GM12878 (cell line): Measurements from ENCODE around the gene IL26. TPM values are rescaled to one million over a fixed set of nuclear protein-coding genes. Genes with fewer than 3 reads are reported as not detected.

ENCODE experiments used
- BCL11A ChIP-seq: IDR thresholded peaks from 2 replicates; pipeline ENCODE4 v1.6.1; 2011; ENCODE audit warnings: low read depth, low read length
- BHLHE40 ChIP-seq, 2 experiments: fragments of 450-650 bp in 1 of 2; IDR thresholded peaks; 2 replicates each; pipeline ENCODE4 v1.6.1; 2011 to 2017; ENCODE audit warnings: low read depth in 2 of 2, borderline replicate concordance in 1 of 2, improper control_type of control experiment in 1 of 2, low read length in 1 of 2, mild to moderate bottlenecking in 1 of 2
- GABPA ChIP-seq: IDR thresholded peaks from 2 replicates; pipeline ENCODE4 v1.6.1; 2014; ENCODE audit warnings: antibody characterized with exemption, low read depth, mild to moderate bottlenecking, inconsistent platforms
- HDAC6 ChIP-seq: fragments of 200-600 bp; sonication (generic); IDR thresholded peaks from one replicate; pipeline ENCODE4 v1.8.0; 2017; ENCODE audit warnings: antibody characterized with exemption; ENCODE audit not compliant: unreplicated experiment
- MYB ChIP-seq: fragments of 150-350 bp; IDR thresholded peaks from 2 replicates; pipeline ENCODE4 v1.6.1; 2014; ENCODE audit warnings: mild to moderate bottlenecking, low read depth, low read length, borderline replicate concordance
- NFXL1 ChIP-seq: fragments of 450-650 bp; IDR thresholded peaks from 2 replicates; pipeline ENCODE4 v1.6.1; 2017; ENCODE audit warnings: antibody characterized with exemption, mild to moderate bottlenecking, borderline replicate concordance
- NR2C2 ChIP-seq: IDR thresholded peaks from 2 replicates; pipeline ENCODE4 v1.6.1; 2011; ENCODE audit warnings: borderline replicate concordance, low read depth; ENCODE audit not compliant: control insufficient read depth, insufficient read length
- RCOR1 ChIP-seq: conservative IDR thresholded peaks from 2 replicates; pipeline ENCODE4 v1.6.1; 2012; ENCODE audit warnings: low read depth, low read length, improper control_type of control experiment
- SREBF2 ChIP-seq: IDR thresholded peaks from 2 replicates; pipeline ENCODE4 v1.6.1; 2012; ENCODE audit warnings: mild to moderate bottlenecking, low read length
- STAT3 ChIP-seq: IDR thresholded peaks from 2 replicates; pipeline ENCODE4 v1.6.1; 2011; ENCODE audit warnings: low read depth, low read length, improper control_type of control experiment
- USF1 ChIP-seq: IDR thresholded peaks from 2 replicates; pipeline ENCODE4 v1.6.1; 2011; ENCODE audit warnings: borderline replicate concordance, low read depth, mild to moderate bottlenecking, moderate library complexity, mixed read lengths, low read length; ENCODE audit not compliant: insufficient read depth; ENCODE audit errors: extremely low read length
- YY1 ChIP-seq: IDR thresholded peaks from 2 replicates; pipeline ENCODE4 v1.6.1; 2011; ENCODE audit warnings: low read depth, mild to moderate bottlenecking, low read length
- ZNF24 ChIP-seq: fragments of 450-650 bp; IDR thresholded peaks from 2 replicates; pipeline ENCODE4 v1.6.1; 2017; ENCODE audit warnings: antibody characterized with exemption, mild to moderate bottlenecking
- ZNF274 ChIP-seq: IDR thresholded peaks from one replicate; pipeline ENCODE4 v1.8.0; 2011; ENCODE audit not compliant: insufficient read length, insufficient read depth
- ZZZ3 ChIP-seq: IDR thresholded peaks from 2 replicates; pipeline ENCODE4 v1.6.1; 2011; ENCODE audit warnings: low read depth; ENCODE audit not compliant: control insufficient read depth, insufficient read length
- polyA plus RNA-seq, 11 experiments: library from polyadenylated mRNA; depleted of rRNA in 4 of 11; unstranded in 6 of 11; stranded (reverse) in 5 of 11; fragments of >200 nt; fragmentation: Nextera tagmentation in 4 of 11; fragmentation: Illumina TruSeq in 1 of 11; extraction: Ambion mirVana in 4 of 11; extraction: Trizol in 1 of 11; gene quantifications; 1 replicate in 1 of 11; 2 replicates in 10 of 11; pipeline versions ENCODE4 v1.2.1 to v1.2.3, GENCODE V29; 2011 to 2016; ENCODE audit warnings: inconsistent platforms in 2 of 11, missing spikeins in 2 of 11, low read depth in 1 of 11
- total RNA-seq, 4 experiments: library from RNA; depleted of rRNA in 3 of 4; stranded (reverse); fragments of >200 nt in 3 of 4; fragmentation: Illumina TruSeq in 1 of 4; extraction: Trizol in 1 of 4; gene quantifications; 2 replicates each; pipeline versions ENCODE4 v1.2.1 to v1.2.3, GENCODE V29; 2013 to 2021
- TF ChIP-seq, protein P1 (sequence below): fragments of 450-650 bp; IDR thresholded peaks from 2 replicates; pipeline ENCODE4 v1.6.1; 2018; ENCODE audit warnings: mild to moderate bottlenecking, low read depth, moderate library complexity; ENCODE audit not compliant: partially characterized antibody
- TF ChIP-seq, protein P2 (sequence below): fragments of 450-650 bp; IDR thresholded peaks from 2 replicates; pipeline ENCODE4 v1.6.1; 2017; ENCODE audit warnings: mild to moderate bottlenecking, moderate library complexity
- TF ChIP-seq, protein P3 (sequence below): IDR thresholded peaks from 2 replicates; pipeline ENCODE4 v1.6.1; 2012; ENCODE audit warnings: low read depth, low read length, improper control_type of control experiment
- TF ChIP-seq, protein P4 (sequence below): fragments of 450-650 bp; IDR thresholded peaks from 2 replicates; pipeline ENCODE4 v1.6.1; 2017; ENCODE audit warnings: low read depth, mild to moderate bottlenecking, moderate library complexity
- TF ChIP-seq, protein P5 (sequence below): IDR thresholded peaks from 2 replicates; pipeline ENCODE4 v1.6.1; 2012; ENCODE audit warnings: low read depth, low read length, improper control_type of control experiment

IL26 gene
- total and polyA plus RNA-seq, 10 of the 15 experiments (the other 5 are each of a cell fraction or from before 2014, with no cell fraction given): not detected

GRCh38 chr12:68240975-68241374, 15.4 kb upstream of the IL26 start (continued):
- TF ChIP-seq, protein P1, sequence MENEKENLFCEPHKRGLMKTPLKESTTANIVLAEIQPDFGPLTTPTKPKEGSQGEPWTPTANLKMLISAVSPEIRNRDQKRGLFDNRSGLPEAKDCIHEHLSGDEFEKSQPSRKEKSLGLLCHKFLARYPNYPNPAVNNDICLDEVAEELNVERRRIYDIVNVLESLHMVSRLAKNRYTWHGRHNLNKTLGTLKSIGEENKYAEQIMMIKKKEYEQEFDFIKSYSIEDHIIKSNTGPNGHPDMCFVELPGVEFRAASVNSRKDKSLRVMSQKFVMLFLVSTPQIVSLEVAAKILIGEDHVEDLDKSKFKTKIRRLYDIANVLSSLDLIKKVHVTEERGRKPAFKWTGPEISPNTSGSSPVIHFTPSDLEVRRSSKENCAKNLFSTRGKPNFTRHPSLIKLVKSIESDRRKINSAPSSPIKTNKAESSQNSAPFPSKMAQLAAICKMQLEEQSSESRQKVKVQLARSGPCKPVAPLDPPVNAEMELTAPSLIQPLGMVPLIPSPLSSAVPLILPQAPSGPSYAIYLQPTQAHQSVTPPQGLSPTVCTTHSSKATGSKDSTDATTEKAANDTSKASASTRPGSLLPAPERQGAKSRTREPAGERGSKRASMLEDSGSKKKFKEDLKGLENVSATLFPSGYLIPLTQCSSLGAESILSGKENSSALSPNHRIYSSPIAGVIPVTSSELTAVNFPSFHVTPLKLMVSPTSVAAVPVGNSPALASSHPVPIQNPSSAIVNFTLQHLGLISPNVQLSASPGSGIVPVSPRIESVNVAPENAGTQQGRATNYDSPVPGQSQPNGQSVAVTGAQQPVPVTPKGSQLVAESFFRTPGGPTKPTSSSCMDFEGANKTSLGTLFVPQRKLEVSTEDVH: no peak
- TF ChIP-seq, protein P2, sequence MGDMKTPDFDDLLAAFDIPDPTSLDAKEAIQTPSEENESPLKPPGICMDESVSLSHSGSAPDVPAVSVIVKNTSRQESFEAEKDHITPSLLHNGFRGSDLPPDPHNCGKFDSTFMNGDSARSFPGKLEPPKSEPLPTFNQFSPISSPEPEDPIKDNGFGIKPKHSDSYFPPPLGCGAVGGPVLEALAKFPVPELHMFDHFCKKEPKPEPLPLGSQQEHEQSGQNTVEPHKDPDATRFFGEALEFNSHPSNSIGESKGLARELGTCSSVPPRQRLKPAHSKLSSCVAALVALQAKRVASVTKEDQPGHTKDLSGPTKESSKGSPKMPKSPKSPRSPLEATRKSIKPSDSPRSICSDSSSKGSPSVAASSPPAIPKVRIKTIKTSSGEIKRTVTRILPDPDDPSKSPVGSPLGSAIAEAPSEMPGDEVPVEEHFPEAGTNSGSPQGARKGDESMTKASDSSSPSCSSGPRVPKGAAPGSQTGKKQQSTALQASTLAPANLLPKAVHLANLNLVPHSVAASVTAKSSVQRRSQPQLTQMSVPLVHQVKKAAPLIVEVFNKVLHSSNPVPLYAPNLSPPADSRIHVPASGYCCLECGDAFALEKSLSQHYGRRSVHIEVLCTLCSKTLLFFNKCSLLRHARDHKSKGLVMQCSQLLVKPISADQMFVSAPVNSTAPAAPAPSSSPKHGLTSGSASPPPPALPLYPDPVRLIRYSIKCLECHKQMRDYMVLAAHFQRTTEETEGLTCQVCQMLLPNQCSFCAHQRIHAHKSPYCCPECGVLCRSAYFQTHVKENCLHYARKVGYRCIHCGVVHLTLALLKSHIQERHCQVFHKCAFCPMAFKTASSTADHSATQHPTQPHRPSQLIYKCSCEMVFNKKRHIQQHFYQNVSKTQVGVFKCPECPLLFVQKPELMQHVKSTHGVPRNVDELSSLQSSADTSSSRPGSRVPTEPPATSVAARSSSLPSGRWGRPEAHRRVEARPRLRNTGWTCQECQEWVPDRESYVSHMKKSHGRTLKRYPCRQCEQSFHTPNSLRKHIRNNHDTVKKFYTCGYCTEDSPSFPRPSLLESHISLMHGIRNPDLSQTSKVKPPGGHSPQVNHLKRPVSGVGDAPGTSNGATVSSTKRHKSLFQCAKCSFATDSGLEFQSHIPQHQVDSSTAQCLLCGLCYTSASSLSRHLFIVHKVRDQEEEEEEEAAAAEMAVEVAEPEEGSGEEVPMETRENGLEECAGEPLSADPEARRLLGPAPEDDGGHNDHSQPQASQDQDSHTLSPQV: no peak
- TF ChIP-seq, protein P3, sequence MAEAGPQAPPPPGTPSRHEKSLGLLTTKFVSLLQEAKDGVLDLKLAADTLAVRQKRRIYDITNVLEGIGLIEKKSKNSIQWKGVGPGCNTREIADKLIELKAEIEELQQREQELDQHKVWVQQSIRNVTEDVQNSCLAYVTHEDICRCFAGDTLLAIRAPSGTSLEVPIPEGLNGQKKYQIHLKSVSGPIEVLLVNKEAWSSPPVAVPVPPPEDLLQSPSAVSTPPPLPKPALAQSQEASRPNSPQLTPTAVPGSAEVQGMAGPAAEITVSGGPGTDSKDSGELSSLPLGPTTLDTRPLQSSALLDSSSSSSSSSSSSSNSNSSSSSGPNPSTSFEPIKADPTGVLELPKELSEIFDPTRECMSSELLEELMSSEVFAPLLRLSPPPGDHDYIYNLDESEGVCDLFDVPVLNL: no peak
- TF ChIP-seq NR2C2 (no peak), ZZZ3 (no peak), NFXL1 (no peak), MYB (no peak), RCOR1 (no peak), YY1 (no peak), ZNF24 (no peak), GABPA (0 out of 2 replicates have a peak, but pooled peaks have one; percentile 47), SREBF2 (no peak), BCL11A (0 out of 2 replicates have a peak, but pooled peaks have one; percentile 57), BHLHE40 (IDR thresholded peaks at IDR 0.05; ENCODE audit: borderline replicate concordance in 1 of 2, low read depth in 2 of 2, low read length in 1 of 2) (peak; percentile 58 to 64; a peak in 2 of 4 replicates), HDAC6 (no peak), STAT3 (no peak), USF1 (no peak), ZNF274 (no peak)
- TF ChIP-seq, protein P4, sequence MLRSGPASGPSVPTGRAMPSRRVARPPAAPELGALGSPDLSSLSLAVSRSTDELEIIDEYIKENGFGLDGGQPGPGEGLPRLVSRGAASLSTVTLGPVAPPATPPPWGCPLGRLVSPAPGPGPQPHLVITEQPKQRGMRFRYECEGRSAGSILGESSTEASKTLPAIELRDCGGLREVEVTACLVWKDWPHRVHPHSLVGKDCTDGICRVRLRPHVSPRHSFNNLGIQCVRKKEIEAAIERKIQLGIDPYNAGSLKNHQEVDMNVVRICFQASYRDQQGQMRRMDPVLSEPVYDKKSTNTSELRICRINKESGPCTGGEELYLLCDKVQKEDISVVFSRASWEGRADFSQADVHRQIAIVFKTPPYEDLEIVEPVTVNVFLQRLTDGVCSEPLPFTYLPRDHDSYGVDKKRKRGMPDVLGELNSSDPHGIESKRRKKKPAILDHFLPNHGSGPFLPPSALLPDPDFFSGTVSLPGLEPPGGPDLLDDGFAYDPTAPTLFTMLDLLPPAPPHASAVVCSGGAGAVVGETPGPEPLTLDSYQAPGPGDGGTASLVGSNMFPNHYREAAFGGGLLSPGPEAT: peak; percentile 65; the same call in 1 of the 2 replicates
- TF ChIP-seq, protein P5, sequence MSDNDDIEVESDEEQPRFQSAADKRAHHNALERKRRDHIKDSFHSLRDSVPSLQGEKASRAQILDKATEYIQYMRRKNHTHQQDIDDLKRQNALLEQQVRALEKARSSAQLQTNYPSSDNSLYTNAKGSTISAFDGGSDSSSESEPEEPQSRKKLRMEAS: 0 out of 2 replicates have a peak, but pooled peaks have one; percentile 30
